Measurements from ENCODE around the gene NRCAM.

The NRCAM gene

GRCh38 chr7:108293149-108293612, 163.1 kb downstream of the NRCAM start:
- no peak overlapping the region for H3K27ac ChIP-seq
- TF ChIP-seq, protein P1, sequence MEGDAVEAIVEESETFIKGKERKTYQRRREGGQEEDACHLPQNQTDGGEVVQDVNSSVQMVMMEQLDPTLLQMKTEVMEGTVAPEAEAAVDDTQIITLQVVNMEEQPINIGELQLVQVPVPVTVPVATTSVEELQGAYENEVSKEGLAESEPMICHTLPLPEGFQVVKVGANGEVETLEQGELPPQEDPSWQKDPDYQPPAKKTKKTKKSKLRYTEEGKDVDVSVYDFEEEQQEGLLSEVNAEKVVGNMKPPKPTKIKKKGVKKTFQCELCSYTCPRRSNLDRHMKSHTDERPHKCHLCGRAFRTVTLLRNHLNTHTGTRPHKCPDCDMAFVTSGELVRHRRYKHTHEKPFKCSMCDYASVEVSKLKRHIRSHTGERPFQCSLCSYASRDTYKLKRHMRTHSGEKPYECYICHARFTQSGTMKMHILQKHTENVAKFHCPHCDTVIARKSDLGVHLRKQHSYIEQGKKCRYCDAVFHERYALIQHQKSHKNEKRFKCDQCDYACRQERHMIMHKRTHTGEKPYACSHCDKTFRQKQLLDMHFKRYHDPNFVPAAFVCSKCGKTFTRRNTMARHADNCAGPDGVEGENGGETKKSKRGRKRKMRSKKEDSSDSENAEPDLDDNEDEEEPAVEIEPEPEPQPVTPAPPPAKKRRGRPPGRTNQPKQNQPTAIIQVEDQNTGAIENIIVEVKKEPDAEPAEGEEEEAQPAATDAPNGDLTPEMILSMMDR (conservative IDR thresholded peaks at IDR 0.05), result no peak
- TF ChIP-seq ZFX (IDR thresholded peaks at IDR 0.05), result no peak

DNA sequence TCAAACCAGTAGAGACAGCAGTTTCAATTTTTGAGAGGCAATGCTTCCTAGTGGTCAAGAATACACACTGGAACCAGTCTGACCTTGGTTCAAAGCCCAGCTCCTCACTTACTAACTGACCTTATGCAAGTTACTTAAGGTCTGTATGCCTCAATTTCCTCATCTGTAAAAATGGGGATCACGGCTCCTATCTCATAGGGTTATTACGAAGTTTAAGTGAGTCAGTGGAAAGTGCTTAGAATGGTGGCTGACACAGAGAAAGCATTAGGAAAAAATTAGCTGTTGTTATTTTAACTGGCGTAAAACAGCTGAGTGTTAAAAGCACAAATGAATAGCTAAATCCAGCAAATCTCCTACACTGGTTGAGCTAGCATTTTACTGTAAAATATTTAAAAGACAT, 163.7 kb downstream of the NRCAM start:
- H3K27ac ChIP-seq, result no peak overlapping the region

GRCh38 chr7:108291791-108292440, 164.3 kb downstream of the NRCAM start:
- no peak overlapping the region for H3K27ac ChIP-seq
- TF ChIP-seq, protein P1 (conservative IDR thresholded peaks at IDR 0.05), result no peak
- TF ChIP-seq ZFX (IDR thresholded peaks at IDR 0.05), result no peak

More for the DNA sequence above, 163.7 kb downstream of the NRCAM start:
- TF ChIP-seq ZFX (IDR thresholded peaks at IDR 0.05), result no peak
- TF ChIP-seq, protein P1 (conservative IDR thresholded peaks at IDR 0.05), result no peak

DNA sequence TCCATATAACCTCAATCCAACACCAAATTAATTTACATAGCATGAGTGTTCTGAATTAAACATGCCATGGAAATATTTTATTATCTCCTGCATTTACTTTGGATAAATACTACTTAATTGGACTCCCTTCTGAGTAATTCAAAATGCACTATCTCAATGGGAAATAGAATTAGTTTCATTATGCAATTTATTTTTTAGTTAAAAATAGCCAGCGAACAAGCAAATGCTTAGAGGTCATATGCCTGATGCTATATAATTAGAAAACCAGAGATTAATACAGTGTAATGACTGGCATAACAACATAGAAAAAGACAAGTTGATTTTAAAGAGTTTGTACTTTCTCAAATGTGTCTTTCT, 165.1 kb downstream of the NRCAM start:
- TF ChIP-seq, protein P1 (conservative IDR thresholded peaks at IDR 0.05), result no peak
- TF ChIP-seq ZFX (IDR thresholded peaks at IDR 0.05), result no peak
- H3K27ac ChIP-seq, result no peak overlapping the region

DNA sequence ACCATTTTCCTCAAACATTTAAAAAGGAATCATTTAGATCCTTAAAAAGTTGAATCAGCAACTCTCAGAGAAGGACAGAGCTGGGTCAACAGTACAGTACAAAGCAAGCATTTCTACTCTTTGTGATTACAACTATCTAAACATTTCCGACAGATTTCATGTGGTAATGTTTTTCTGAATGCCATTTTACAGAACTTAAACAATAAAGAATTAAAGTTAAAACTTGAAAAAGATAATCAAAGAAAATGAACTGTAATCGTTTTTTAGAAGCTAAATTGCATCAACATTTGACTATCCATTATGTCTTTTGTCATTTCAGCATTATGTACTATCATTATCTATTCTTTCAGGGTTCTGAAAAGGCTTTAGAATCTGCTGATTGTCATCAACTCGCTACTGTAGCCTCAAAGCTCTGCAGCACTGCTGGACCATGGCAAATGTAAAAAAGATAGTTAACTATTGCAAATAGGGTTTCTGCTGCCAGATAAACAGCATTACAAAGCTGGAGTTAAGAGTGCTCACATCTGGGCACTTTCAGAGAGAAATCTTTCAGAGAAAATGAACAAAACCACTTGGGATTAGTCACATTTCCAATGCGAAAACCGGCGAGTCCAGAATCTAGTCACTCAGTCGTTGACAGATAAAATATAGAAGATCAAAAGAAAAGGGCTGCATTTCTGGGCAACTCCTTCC, 165.6 kb downstream of the NRCAM start:
- TF ChIP-seq, protein P1 (conservative IDR thresholded peaks at IDR 0.05), result no peak
- no peak for TF ChIP-seq ZFX (IDR thresholded peaks at IDR 0.05)
- no peak overlapping the region for H3K27ac ChIP-seq

- no peak for TF ChIP-seq ZFX (IDR thresholded peaks at IDR 0.05)
- TF ChIP-seq, protein P1 (conservative IDR thresholded peaks at IDR 0.05), result no peak
- no peak overlapping the region for H3K27ac ChIP-seq
Observed at GRCh38 chr7:108289852-108290251, 166.4 kb downstream of the NRCAM start.

DNA sequence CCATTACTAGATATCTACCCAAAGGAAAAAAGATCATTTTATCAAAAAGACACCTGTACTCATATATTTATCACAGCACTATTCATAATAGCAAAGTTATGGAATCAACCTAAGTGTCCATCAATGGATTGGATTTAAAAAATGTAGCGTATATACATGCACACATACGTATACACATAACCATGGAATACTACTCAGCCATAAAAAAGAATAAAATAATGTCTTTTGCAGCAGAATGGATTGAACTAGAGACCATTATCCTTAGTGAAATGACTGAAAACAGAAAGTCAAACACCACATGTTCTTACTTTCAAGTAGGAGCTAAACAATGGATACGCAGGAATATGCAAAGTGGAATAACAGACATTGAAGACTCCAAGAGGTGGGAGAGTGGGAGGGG, 168.4 kb downstream of the NRCAM start:
- no peak overlapping the region for H3K27ac ChIP-seq
- TF ChIP-seq, protein P1 (conservative IDR thresholded peaks at IDR 0.05), result no peak
- TF ChIP-seq ZFX (IDR thresholded peaks at IDR 0.05), result no peak

Data from C4-2B (cell line).